Neuron (in vitro differentiated cells): ENCODE measurements around the gene NFATC3.

Source experiments
- H2AFZ ChIP-seq: one replicate; pipeline ENCODE4 v1.6.1; 2013; ENCODE audit warnings: low read depth, mild to moderate bottlenecking, inconsistent platforms, low read length, moderate library complexity
- H3K27me3 ChIP-seq: one replicate; pipeline ENCODE4 v1.6.1; 2013; ENCODE audit warnings: low read length; ENCODE audit not compliant: insufficient read depth
- H3K36me3 ChIP-seq: one replicate; pipeline ENCODE4 v1.6.1; 2013; ENCODE audit warnings: low read length; ENCODE audit not compliant: insufficient read depth
- H3K4me1 ChIP-seq: one replicate; pipeline ENCODE4 v1.6.1; 2013; ENCODE audit warnings: low read length; ENCODE audit not compliant: insufficient read depth
- H3K4me3 ChIP-seq: 2 replicates; pipeline ENCODE4 v1.5.1; 2013; ENCODE audit warnings: mild to moderate bottlenecking, low read length, moderate library complexity
- H3K9me3 ChIP-seq: one replicate; pipeline ENCODE4 v1.6.1; 2013; ENCODE audit warnings: low read length

The NFATC3 gene

DNA sequence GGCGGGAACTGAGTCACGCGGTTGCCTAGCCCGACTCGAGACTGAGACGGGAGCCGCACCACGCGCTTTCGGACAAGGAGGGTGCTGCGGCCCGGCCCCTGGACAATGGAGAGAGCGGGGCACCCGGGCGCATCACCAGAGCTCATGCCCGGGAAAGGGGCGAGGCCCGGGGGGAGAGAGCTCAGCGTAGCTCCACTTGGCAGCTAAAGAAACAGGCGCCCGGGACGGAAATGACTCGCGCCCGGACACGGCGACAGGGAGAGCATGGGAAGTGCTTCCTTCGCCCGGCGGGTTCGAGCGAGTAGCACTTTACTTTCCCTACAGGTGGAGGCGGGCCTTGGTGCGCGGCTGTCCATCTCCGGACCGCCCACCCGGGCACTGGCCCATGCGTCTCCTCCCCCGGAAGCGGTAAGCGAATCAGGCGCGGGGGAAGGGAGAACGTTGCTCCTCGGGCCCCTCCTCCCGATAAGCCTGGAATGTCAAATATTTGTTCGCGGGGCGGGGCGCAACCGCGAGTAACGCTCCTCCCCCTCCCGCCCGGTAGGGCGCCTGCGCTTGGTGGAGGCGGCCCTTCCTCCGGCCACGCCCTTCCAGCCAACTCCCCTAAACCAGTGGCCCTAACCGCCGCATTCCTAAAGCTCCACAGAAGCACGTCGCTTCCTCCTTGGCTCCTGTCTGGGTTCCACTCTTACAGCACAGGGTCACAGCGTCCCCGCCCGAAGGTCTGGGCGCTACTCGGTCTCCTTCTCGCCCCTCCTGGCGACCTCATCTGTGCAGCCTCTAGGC, 152.3 kb downstream of the NFATC3 start:
- no peaks in the 10 kb centered on the region for H3K36me3 ChIP-seq
- H3K4me1 ChIP-seq = peaks cover 8% of the 10 kb centered on the region
- peak overlapping the region; percentile 65 for H2AFZ ChIP-seq
- no peaks in the 10 kb centered on the region for H3K27me3 ChIP-seq
- H3K9me3 ChIP-seq = peaks cover 17% of the 10 kb centered on the region
- peak overlapping the region; percentile 32 for H3K4me3 ChIP-seq

GRCh38 chr16:68238029-68238345, 152.8 kb downstream of the NFATC3 start:
- H3K27me3 ChIP-seq = no peaks in the 10 kb centered on the region
- H3K4me1 ChIP-seq = peaks cover 8% of the 10 kb centered on the region
- no peak overlapping the region for H3K4me3 ChIP-seq

GRCh38 chr16:68242085-68242484, 156.9 kb downstream of the NFATC3 start:
- Histone ChIP-seq H3K9me3 (peaks cover 7% of the 10 kb centered on the region), H3K27me3 (no peaks in the 10 kb centered on the region), H3K4me1 (peaks cover 13% of the 10 kb centered on the region), H3K4me3 (no peak overlapping the region), H3K36me3 (no peaks in the 10 kb centered on the region), H2AFZ (no peak overlapping the region)

More at GRCh38 chr16:68238029-68238345, 152.8 kb downstream of the NFATC3 start:
- Histone ChIP-seq H3K9me3 (peaks cover 17% of the 10 kb centered on the region), H3K36me3 (no peaks in the 10 kb centered on the region), H2AFZ (no peak overlapping the region)

GRCh38 chr16:68242926-68243858, 158.0 kb downstream of the NFATC3 start:
- no peaks in the 10 kb centered on the region for H3K36me3 ChIP-seq
- H3K27me3 ChIP-seq = no peaks in the 10 kb centered on the region
- peaks cover 11% of the 10 kb centered on the region for H3K4me1 ChIP-seq
- peaks cover 3% of the 10 kb centered on the region for H3K9me3 ChIP-seq
- H2AFZ ChIP-seq = no peak overlapping the region
- H3K4me3 ChIP-seq = no peak overlapping the region

- peaks cover 4% of the 10 kb centered on the region for H3K36me3 ChIP-seq
- peaks cover 11% of the 10 kb centered on the region for H3K4me1 ChIP-seq
These were observed 159.3 kb downstream of the NFATC3 start for GRCh38 chr16:68244481-68244902.

GRCh38 chr16:68244903-68245853, 160.0 kb downstream of the NFATC3 start, which contains the start of gene PLA2G15:
Gene PLA2G15, plus strand, starts transcription at chr16:68245373. Its CDS starts 54 bp downstream, at chr16:68245427.
- Histone ChIP-seq H3K36me3 (peaks cover 4% of the 10 kb centered on the region), H3K4me3 (peak within 1 kb of the TSS; percentile 94), H3K27me3 (no peaks in the 10 kb centered on the region), H3K9me3 (no peaks in the 10 kb centered on the region), H2AFZ (peak within 1 kb of the TSS; percentile 84), H3K4me1 (peaks cover 11% of the 10 kb centered on the region)

More at GRCh38 chr16:68244481-68244902, 159.3 kb downstream of the NFATC3 start:
- Histone ChIP-seq H3K9me3 (peaks cover 3% of the 10 kb centered on the region), H2AFZ (peak overlapping the region; percentile 84), H3K4me3 (peak overlapping the region; percentile 94), H3K27me3 (no peaks in the 10 kb centered on the region)

DNA sequence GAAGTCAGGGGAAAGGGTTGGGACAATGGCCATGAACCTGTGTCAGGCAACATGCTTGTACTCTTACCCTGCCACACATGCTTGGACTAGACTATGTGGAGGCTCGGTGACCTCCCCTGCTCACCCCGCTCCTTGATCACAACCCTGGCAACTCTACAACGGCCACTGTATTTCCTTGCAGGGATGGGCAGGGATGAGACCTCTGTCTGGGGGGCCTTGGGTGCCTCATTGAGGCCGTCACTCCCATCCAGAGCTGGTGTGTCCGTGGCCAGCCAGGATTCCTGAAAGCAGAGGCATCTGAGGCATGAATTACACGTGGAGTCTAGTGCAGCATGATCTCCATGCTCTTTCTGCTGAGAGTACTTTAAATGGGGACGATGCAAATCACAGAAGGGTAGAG, 161.0 kb downstream of the NFATC3 start:
- Histone ChIP-seq H3K4me1 (peaks cover 11% of the 10 kb centered on the region), H3K36me3 (peaks cover 4% of the 10 kb centered on the region), H3K9me3 (no peaks in the 10 kb centered on the region), H3K4me3 (peak overlapping the region; percentile 94), H3K27me3 (no peaks in the 10 kb centered on the region), H2AFZ (no peak overlapping the region)

- Histone ChIP-seq H3K4me1 (peaks cover 11% of the 10 kb centered on the region), H3K4me3 (no peak overlapping the region)
These were observed 161.5 kb downstream of the NFATC3 start for GRCh38 chr16:68246666-68247065.

GRCh38 chr16:68247400-68247799, 162.2 kb downstream of the NFATC3 start:
- Histone ChIP-seq H3K9me3 (no peaks in the 10 kb centered on the region), H3K27me3 (no peaks in the 10 kb centered on the region), H2AFZ (no peak overlapping the region), H3K36me3 (peaks cover 4% of the 10 kb centered on the region), H3K4me1 (peaks cover 11% of the 10 kb centered on the region), H3K4me3 (no peak overlapping the region)

More at GRCh38 chr16:68246666-68247065, 161.5 kb downstream of the NFATC3 start:
- Histone ChIP-seq H3K36me3 (peaks cover 4% of the 10 kb centered on the region), H2AFZ (no peak overlapping the region), H3K9me3 (no peaks in the 10 kb centered on the region), H3K27me3 (no peaks in the 10 kb centered on the region)

- Histone ChIP-seq H2AFZ (no peak overlapping the region), H3K4me3 (no peak overlapping the region), H3K36me3 (peaks cover 5% of the 10 kb centered on the region), H3K4me1 (peaks cover 11% of the 10 kb centered on the region), H3K27me3 (no peaks in the 10 kb centered on the region), H3K9me3 (no peaks in the 10 kb centered on the region)
These were observed 162.8 kb downstream of the NFATC3 start for GRCh38 chr16:68247932-68248331.

DNA sequence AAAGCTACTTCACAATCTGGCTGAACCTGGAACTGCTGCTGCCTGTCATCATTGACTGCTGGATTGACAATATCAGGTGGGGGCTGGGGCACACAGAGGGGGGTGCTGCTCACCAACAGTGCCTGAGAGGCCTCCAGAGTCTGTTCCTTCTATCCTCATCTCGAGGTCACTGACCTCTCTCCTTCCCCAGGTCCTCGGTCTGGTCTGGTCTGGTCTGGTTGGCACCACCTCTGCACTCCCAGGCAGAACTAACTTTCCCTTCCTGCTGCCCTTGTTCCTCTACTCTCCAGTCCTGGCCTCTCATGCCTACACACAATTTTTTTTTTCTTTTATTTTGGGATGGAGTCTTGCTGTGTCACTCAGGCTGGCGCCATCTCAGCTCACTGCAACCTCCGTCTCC, 164.2 kb downstream of the NFATC3 start:
- Histone ChIP-seq H3K4me3 (no peak overlapping the region), H3K36me3 (peaks cover 11% of the 10 kb centered on the region)

DNA sequence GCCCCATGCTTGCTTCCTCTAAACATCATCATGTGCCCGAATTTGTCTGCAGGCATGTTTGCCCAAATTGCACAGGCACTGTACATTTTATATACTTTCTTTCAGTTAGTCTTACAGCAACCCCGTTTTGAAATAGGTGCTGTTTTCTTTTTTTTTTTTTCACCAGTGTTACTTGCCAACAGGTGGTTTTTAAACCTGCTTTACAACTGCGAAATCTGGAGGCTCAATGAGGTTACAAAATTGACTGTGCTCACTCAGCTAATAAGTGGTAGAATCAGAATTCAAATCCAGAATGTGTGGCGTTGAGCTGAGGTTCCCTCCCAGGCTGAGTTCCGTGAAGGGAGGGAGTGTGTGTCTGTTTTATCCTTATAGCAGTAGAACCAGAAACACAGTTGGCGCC, 165.8 kb downstream of the NFATC3 start:
- no peak overlapping the region for H3K4me3 ChIP-seq
- peaks cover 3% of the 10 kb centered on the region for H3K4me1 ChIP-seq
- no peaks in the 10 kb centered on the region for H3K9me3 ChIP-seq
- H2AFZ ChIP-seq = no peak overlapping the region
- H3K27me3 ChIP-seq = no peaks in the 10 kb centered on the region
- peaks cover 23% of the 10 kb centered on the region for H3K36me3 ChIP-seq

More for the DNA sequence above, 164.2 kb downstream of the NFATC3 start:
- peaks cover 8% of the 10 kb centered on the region for H3K4me1 ChIP-seq
- H2AFZ ChIP-seq = no peak overlapping the region
- H3K9me3 ChIP-seq = no peaks in the 10 kb centered on the region
- no peaks in the 10 kb centered on the region for H3K27me3 ChIP-seq
